Tibial nerve (tissue), 4 donors: Measurements from ENCODE around the gene GK. TPM values are rescaled to one million over a fixed set of nuclear protein-coding genes. Genes with fewer than 3 reads are reported as not detected.

Experiments
- DNase-seq, 2 donors: peaks; one replicate each; pipeline ENCODE4 v3.0.0-alpha.2; 2019; ENCODE audit warnings: low spot score in 2 of 2
- H3K27ac ChIP-seq, 4 donors: fragments of 200-600 bp; sonication (generic) in 3 of 4; one replicate each; pipeline ENCODE4 v1.5.1; 2017 to 2019; ENCODE audit warnings: mild to moderate bottlenecking in 1 of 4
- H3K27me3 ChIP-seq, 2 donors: fragments of 200-600 bp; sonication (generic) in 1 of 2; one replicate each; pipeline versions ENCODE4 v1.5.1 to v1.6.0; 2017 to 2019
- H3K36me3 ChIP-seq, 3 donors: fragments of 200-600 bp; sonication (generic); one replicate each; pipeline ENCODE4 v1.5.1; 2018 to 2019
- H3K4me1 ChIP-seq, 4 donors: fragments of 200-600 bp; sonication (generic) in 3 of 4; one replicate each; pipeline ENCODE4 v1.5.1; 2017 to 2019
- H3K4me3 ChIP-seq, 4 donors: fragments of 200-600 bp; sonication (generic) in 3 of 4; one replicate each; pipeline ENCODE4 v1.5.1; 2017 to 2019; ENCODE audit warnings: mild to moderate bottlenecking in 1 of 4, moderate library complexity in 1 of 4
- H3K9me3 ChIP-seq, 4 donors: fragments of 200-600 bp; sonication (generic) in 3 of 4; one replicate each; pipeline ENCODE4 v1.5.1; 2017 to 2019
- CTCF ChIP-seq, 5 experiments: fragments of 200-600 bp in 3 of 5; fragments of 450-650 bp in 2 of 5; sonication (generic) in 3 of 5; IDR thresholded peaks; one replicate each; pipeline ENCODE4 v1.5.1; 2016 to 2019; ENCODE audit warnings: antibody characterized with exemption in 5 of 5, mild to moderate bottlenecking in 3 of 5, moderate library complexity in 2 of 5
- EP300 ChIP-seq, 2 donors: sonication (generic); formaldehyde crosslinking; IDR thresholded peaks; one replicate each; pipeline ENCODE4 v1.6.1; 2017; ENCODE audit warnings: antibody characterized with exemption in 2 of 2, mild to moderate bottlenecking in 1 of 2
- POLR2A ChIP-seq, 2 donors: fragments of 450-650 bp; IDR thresholded peaks; one replicate each; pipeline ENCODE4 v1.6.1; 2017; ENCODE audit warnings: antibody characterized with exemption in 2 of 2, mild to moderate bottlenecking in 2 of 2, moderate library complexity in 2 of 2
- WGBS, 2 donors: methylation state at CpG; one replicate each; pipeline ENCODE4 v1.1.5; 2018; 5-methylcytosine and 5-hydroxymethylcytosine counted together
- total RNA-seq, 4 donors: library from RNA; depleted of rRNA; stranded (reverse); fragments of >200 nt; gene quantifications; one replicate each; pipeline ENCODE4 v1.1.0, GENCODE V29; 2016

The GK gene
- total RNA-seq, 4 donors from 2014 or later: 2.8 to 11.4 (median 5.6) TPM

GRCh38 chrX:30688641-30689040, 35.4 kb downstream of the GK start:
- no peak overlapping the region for H3K4me3 ChIP-seq
- H3K27ac ChIP-seq: no peak overlapping the region
- WGBS, 2 donors: 46 to 81% methylated on average over 2 of the region's 2 CpGs
- no peaks in the 10 kb centered on the region for H3K27me3 ChIP-seq
- H3K4me1 ChIP-seq: no peaks in the 10 kb centered on the region
- TF ChIP-seq EP300 (IDR thresholded peaks at IDR 0.05) (no peak), CTCF (IDR thresholded peaks at IDR 0.05) (no peak), POLR2A (IDR thresholded peaks at IDR 0.05) (no peak)
- H3K9me3 ChIP-seq: no peaks in the 10 kb centered on the region
- H3K36me3 ChIP-seq: no peaks in the 10 kb centered on the region
- DNase-seq: no peak

GRCh38 chrX:30689116-30689515, 35.9 kb downstream of the GK start:
- TF ChIP-seq CTCF (IDR thresholded peaks at IDR 0.05): no peak
- TF ChIP-seq EP300 (IDR thresholded peaks at IDR 0.05): no peak
- no peak for TF ChIP-seq POLR2A (IDR thresholded peaks at IDR 0.05)
- no peaks in the 10 kb centered on the region for H3K36me3 ChIP-seq
- no peak overlapping the region for H3K4me3 ChIP-seq
- H3K27ac ChIP-seq: no peak overlapping the region
- DNase-seq: no peak
- no peaks in the 10 kb centered on the region for H3K27me3 ChIP-seq
- H3K9me3 ChIP-seq: no peaks in the 10 kb centered on the region
- no peaks in the 10 kb centered on the region for H3K4me1 ChIP-seq

GRCh38 chrX:30690330-30690729, 37.1 kb downstream of the GK start:
- Histone ChIP-seq H3K27ac (no peak overlapping the region), H3K4me1 (no peaks in the 10 kb centered on the region), H3K27me3 (no peaks in the 10 kb centered on the region), H3K4me3 (no peak overlapping the region), H3K36me3 (no peaks in the 10 kb centered on the region), H3K9me3 (no peaks in the 10 kb centered on the region)
- DNase-seq: no peak
- WGBS, 2 donors: 18 to 23% methylated on average over 3 of the region's 3 CpGs
- TF ChIP-seq POLR2A (IDR thresholded peaks at IDR 0.05) (no peak), EP300 (IDR thresholded peaks at IDR 0.05) (no peak), CTCF (IDR thresholded peaks at IDR 0.05) (no peak)

GRCh38 chrX:30693999-30694650, 40.9 kb downstream of the GK start:
- WGBS, 2 donors: 35 to 45% methylated on average over 4 of the region's 4 CpGs
- no peaks in the 10 kb centered on the region for H3K4me1 ChIP-seq
- H3K27ac ChIP-seq: no peak overlapping the region
- DNase-seq: no peak
- no peaks in the 10 kb centered on the region for H3K27me3 ChIP-seq
- TF ChIP-seq CTCF (IDR thresholded peaks at IDR 0.05) (no peak), POLR2A (IDR thresholded peaks at IDR 0.05) (no peak)
- H3K9me3 ChIP-seq: no peaks in the 10 kb centered on the region
- no peaks in the 10 kb centered on the region for H3K36me3 ChIP-seq
- H3K4me3 ChIP-seq: no peak overlapping the region

- DNase-seq: no peak
- Histone ChIP-seq H3K27me3 (no peaks in the 10 kb centered on the region), H3K36me3 (no peaks in the 10 kb centered on the region), H3K4me3 (no peak overlapping the region), H3K9me3 (no peaks in the 10 kb centered on the region), H3K27ac (no peak overlapping the region), H3K4me1 (no peaks in the 10 kb centered on the region)
- TF ChIP-seq CTCF (IDR thresholded peaks at IDR 0.05): no peak
- no peak for TF ChIP-seq EP300 (IDR thresholded peaks at IDR 0.05)
- no peak for TF ChIP-seq POLR2A (IDR thresholded peaks at IDR 0.05)
- 51 to 60% methylated on average over 2 of the region's 2 CpGs for WGBS, 2 donors
Measured at GRCh38 chrX:30702736-30703135, 49.5 kb downstream of the GK start.
